ENCODE results near the gene RGS10.
"Not testable (repeated sequence)": the region's sequence is repeated elsewhere in the genome, so short reads cannot be mapped to it uniquely, and the experiment has no call there.

Gene RGS10

GRCh38 chr10:119468542-119469324 is 73.8 kb downstream of the RGS10 start:
- no peak overlapping the region for H3K4me3 ChIP-seq (ENCODE audit: low read depth, low read length)
- TF ChIP-seq CTCF (IDR thresholded peaks at IDR 0.05; ENCODE audit: borderline replicate concordance, insufficient read depth, low read depth, low read length) = no peak

GRCh38 chr10:119466655-119467054 is 75.9 kb downstream of the RGS10 start:
- H3K4me3 ChIP-seq (ENCODE audit: low read depth, low read length) = no peak overlapping the region
- no peak for TF ChIP-seq CTCF (IDR thresholded peaks at IDR 0.05; ENCODE audit: borderline replicate concordance, insufficient read depth, low read depth, low read length)

GRCh38 chr10:119466076-119466475 is 76.4 kb downstream of the RGS10 start:
- no peak overlapping the region for H3K4me3 ChIP-seq (ENCODE audit: low read depth, low read length)
- no peak for TF ChIP-seq CTCF (IDR thresholded peaks at IDR 0.05; ENCODE audit: borderline replicate concordance, insufficient read depth, low read depth, low read length)

- TF ChIP-seq CTCF (IDR thresholded peaks at IDR 0.05; ENCODE audit: borderline replicate concordance, insufficient read depth, low read depth, low read length) = no peak
- no peak overlapping the region for H3K4me3 ChIP-seq (ENCODE audit: low read depth, low read length)
Measured at GRCh38 chr10:119465085-119465484, 77.4 kb downstream of the RGS10 start.

GRCh38 chr10:119463195-119463594 is 79.3 kb downstream of the RGS10 start:
- not testable (repeated sequence) for H3K4me3 ChIP-seq (ENCODE audit: low read depth, low read length)

- TF ChIP-seq CTCF (IDR thresholded peaks at IDR 0.05; ENCODE audit: borderline replicate concordance, insufficient read depth, low read depth, low read length) = no peak
- no peak overlapping the region for H3K4me3 ChIP-seq (ENCODE audit: low read depth, low read length)
Measured at GRCh38 chr10:119462773-119463172, 79.7 kb downstream of the RGS10 start.

- TF ChIP-seq CTCF (IDR thresholded peaks at IDR 0.05; ENCODE audit: borderline replicate concordance, insufficient read depth, low read depth, low read length) = no peak
- no peak overlapping the region for H3K4me3 ChIP-seq (ENCODE audit: low read depth, low read length)
Measured at GRCh38 chr10:119461923-119462322, 80.6 kb downstream of the RGS10 start.
